ENCODE results near the gene DUSP6. TPM values are rescaled to one million over a fixed set of nuclear protein-coding genes. Genes with fewer than 3 reads are reported as not detected.

DUSP6 gene
- total and polyA plus RNA-seq, 2 of the 13 experiments (the other 11 are each of a cell fraction or from before 2014, with no cell fraction given): 40.9 to 161 TPM

DNA sequence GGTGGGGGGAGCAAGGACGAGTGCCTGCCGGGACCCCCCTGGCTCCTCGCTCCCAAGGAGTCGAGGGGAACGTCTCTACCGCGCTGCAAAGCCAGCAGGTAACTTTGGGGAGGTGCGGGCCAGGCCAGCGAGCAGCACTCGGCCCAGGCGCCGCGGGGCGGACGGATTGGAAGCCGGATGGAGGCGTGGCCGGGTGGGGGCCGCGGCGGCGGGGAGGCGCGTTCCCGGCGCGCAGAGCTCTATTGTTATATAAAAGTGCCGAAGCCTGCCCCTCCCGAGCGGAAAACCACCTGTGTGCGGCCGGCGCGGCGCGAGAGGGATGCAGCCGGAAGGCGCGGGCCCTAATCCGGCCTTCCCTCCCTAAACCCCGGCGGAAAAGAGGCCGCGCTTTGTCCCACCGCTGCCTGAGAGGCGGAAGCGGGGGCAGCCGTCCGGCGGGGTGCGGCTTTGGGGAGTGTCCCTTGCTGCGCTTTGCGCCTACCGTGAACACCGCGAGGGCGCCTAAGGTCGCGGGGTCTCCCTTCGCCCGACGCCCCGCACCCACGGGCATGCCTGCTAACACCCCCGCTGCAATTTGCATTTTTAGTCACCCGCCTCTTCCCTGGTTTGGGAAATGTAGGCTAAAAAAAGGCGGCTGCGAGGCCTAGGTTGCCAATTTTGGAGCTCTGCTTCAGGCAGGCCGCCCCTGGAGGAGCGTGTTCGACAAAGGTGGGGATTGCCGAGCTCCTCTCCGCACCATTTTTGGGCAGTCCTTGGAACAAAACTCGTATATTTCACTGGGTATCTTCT is 1.7 kb upstream of the DUSP6 start (continued):
- TF ChIP-seq, protein P1, sequence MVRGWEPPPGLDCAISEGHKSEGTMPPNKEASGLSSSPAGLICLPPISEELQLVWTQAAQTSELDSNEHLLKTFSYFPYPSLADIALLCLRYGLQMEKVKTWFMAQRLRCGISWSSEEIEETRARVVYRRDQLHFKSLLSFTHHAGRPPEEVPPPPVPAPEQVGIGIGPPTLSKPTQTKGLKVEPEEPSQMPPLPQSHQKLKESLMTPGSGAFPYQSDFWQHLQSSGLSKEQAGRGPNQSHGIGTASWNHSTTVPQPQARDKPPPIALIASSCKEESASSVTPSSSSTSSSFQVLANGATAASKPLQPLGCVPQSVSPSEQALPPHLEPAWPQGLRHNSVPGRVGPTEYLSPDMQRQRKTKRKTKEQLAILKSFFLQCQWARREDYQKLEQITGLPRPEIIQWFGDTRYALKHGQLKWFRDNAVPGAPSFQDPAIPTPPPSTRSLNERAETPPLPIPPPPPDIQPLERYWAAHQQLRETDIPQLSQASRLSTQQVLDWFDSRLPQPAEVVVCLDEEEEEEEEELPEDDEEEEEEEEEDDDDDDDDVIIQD (CRISPR knock-in tag; IDR thresholded peaks at IDR 0.05; ENCODE audit: low read depth): no peak; the same call in 1 of the 2 replicates
- 0 out of 2 replicates have a peak, but pooled peaks have one; percentile 0 for TF ChIP-seq RNF2 (conservative IDR thresholded peaks at IDR 0.05; ENCODE audit: low read depth)
- no peak for TF ChIP-seq TCF12 (IDR thresholded peaks at IDR 0.05)
- TF ChIP-seq TCF12 (CRISPR knock-in tag; IDR thresholded peaks at IDR 0.05): peak; percentile 85
- TF ChIP-seq, protein P2, sequence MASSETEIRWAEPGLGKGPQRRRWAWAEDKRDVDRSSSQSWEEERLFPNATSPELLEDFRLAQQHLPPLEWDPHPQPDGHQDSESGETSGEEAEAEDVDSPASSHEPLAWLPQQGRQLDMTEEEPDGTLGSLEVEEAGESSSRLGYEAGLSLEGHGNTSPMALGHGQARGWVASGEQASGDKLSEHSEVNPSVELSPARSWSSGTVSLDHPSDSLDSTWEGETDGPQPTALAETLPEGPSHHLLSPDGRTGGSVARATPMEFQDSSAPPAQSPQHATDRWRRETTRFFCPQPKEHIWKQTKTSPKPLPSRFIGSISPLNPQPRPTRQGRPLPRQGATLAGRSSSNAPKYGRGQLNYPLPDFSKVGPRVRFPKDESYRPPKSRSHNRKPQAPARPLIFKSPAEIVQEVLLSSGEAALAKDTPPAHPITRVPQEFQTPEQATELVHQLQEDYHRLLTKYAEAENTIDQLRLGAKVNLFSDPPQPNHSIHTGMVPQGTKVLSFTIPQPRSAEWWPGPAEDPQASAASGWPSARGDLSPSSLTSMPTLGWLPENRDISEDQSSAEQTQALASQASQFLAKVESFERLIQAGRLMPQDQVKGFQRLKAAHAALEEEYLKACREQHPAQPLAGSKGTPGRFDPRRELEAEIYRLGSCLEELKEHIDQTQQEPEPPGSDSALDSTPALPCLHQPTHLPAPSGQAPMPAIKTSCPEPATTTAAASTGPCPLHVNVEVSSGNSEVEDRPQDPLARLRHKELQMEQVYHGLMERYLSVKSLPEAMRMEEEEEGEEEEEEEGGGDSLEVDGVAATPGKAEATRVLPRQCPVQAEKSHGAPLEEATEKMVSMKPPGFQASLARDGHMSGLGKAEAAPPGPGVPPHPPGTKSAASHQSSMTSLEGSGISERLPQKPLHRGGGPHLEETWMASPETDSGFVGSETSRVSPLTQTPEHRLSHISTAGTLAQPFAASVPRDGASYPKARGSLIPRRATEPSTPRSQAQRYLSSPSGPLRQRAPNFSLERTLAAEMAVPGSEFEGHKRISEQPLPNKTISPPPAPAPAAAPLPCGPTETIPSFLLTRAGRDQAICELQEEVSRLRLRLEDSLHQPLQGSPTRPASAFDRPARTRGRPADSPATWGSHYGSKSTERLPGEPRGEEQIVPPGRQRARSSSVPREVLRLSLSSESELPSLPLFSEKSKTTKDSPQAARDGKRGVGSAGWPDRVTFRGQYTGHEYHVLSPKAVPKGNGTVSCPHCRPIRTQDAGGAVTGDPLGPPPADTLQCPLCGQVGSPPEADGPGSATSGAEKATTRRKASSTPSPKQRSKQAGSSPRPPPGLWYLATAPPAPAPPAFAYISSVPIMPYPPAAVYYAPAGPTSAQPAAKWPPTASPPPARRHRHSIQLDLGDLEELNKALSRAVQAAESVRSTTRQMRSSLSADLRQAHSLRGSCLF (CRISPR knock-in tag; IDR thresholded peaks at IDR 0.05; ENCODE audit: borderline replicate concordance): no peak
- no peak for TF ChIP-seq ZNF530 (CRISPR knock-in tag; IDR thresholded peaks at IDR 0.05; ENCODE audit: low read depth)
- TF ChIP-seq, protein P3, sequence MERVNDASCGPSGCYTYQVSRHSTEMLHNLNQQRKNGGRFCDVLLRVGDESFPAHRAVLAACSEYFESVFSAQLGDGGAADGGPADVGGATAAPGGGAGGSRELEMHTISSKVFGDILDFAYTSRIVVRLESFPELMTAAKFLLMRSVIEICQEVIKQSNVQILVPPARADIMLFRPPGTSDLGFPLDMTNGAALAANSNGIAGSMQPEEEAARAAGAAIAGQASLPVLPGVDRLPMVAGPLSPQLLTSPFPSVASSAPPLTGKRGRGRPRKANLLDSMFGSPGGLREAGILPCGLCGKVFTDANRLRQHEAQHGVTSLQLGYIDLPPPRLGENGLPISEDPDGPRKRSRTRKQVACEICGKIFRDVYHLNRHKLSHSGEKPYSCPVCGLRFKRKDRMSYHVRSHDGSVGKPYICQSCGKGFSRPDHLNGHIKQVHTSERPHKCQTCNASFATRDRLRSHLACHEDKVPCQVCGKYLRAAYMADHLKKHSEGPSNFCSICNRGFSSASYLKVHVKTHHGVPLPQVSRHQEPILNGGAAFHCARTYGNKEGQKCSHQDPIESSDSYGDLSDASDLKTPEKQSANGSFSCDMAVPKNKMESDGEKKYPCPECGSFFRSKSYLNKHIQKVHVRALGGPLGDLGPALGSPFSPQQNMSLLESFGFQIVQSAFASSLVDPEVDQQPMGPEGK (CRISPR knock-in tag; IDR thresholded peaks at IDR 0.05): peak; percentile 96
- no peak for TF ChIP-seq TBP (CRISPR knock-in tag; IDR thresholded peaks at IDR 0.05)
- no peak for TF ChIP-seq NFYC (CRISPR knock-in tag; IDR thresholded peaks at IDR 0.05)
- no peak for TF ChIP-seq GABPA (IDR thresholded peaks at IDR 0.05; ENCODE audit: low read depth, low read length)
- TF ChIP-seq GABPA (CRISPR knock-in tag; IDR thresholded peaks at IDR 0.05; ENCODE audit: low read depth): peak; percentile 80
- 0 out of 2 replicates have a peak, but pooled peaks have one; percentile 19 for TF ChIP-seq RBAK (CRISPR knock-in tag; IDR thresholded peaks at IDR 0.05)
- no peak for TF ChIP-seq REPIN1 (CRISPR knock-in tag; IDR thresholded peaks at IDR 0.05; ENCODE audit: borderline replicate concordance, low read depth)
- TF ChIP-seq FIP1L1 (IDR thresholded peaks at IDR 0.05; ENCODE audit: borderline replicate concordance, insufficient read depth, low read depth, low read length): no peak; the same call in none of the 2 replicates
- no peak for TF ChIP-seq SP1 (IDR thresholded peaks at IDR 0.05)
- TF ChIP-seq SP1 (CRISPR knock-in tag; IDR thresholded peaks at IDR 0.05): peak; percentile 67
- no peak for TF ChIP-seq BRCA1 (CRISPR knock-in tag; IDR thresholded peaks at IDR 0.05)
- peak; percentile 53 for TF ChIP-seq PHF20 (CRISPR knock-in tag; IDR thresholded peaks at IDR 0.05)
- peak; percentile 83 for TF ChIP-seq ZNF788 (CRISPR knock-in tag; IDR thresholded peaks at IDR 0.05; ENCODE audit: borderline replicate concordance)
- TF ChIP-seq NR2F6 (IDR thresholded peaks at IDR 0.05): peak; percentile 59; the same call in 1 of the 2 replicates
- peak; percentile 62 for TF ChIP-seq NR2F6 (CRISPR knock-in tag; IDR thresholded peaks at IDR 0.05)
- TF ChIP-seq NFIB (CRISPR knock-in tag; IDR thresholded peaks at IDR 0.05; ENCODE audit: borderline replicate concordance): 0 out of 2 replicates have a peak, but pooled peaks have one; percentile 52
- 0 out of 2 replicates have a peak, but pooled peaks have one; percentile 33 for TF ChIP-seq SMYD3 (CRISPR knock-in tag; IDR thresholded peaks at IDR 0.05)
